ENCODE data around the gene KLHL3. TPM values are rescaled to one million over a fixed set of nuclear protein-coding genes. Genes with fewer than 3 reads are reported as not detected.

KLHL3 gene
- total and polyA plus RNA-seq, 11 donors = 8.3 to 77.6 (median 26.1) TPM

- intact Hi-C loops (cut with DNase I) = no loop called here
- no peak for TF ChIP-seq CTCF (IDR thresholded peaks at IDR 0.05)
- TF ChIP-seq POLR2A (IDR thresholded peaks at IDR 0.05) = no peak
- no peaks in the 10 kb centered on the region for H3K27me3 ChIP-seq
- 90 to 97% (median 96%) methylated on average over 6 of the region's 6 CpGs for WGBS, 4 donors
- H3K9me3 ChIP-seq = no peaks in the 10 kb centered on the region
- DNase-seq (no peak), ATAC-seq (no peak)
- H3K4me1 ChIP-seq = peaks cover 0 to 28% (median 14%) of the 10 kb centered on the region in 12 donors
- no peak overlapping the region for H3K4me3 ChIP-seq
- H3K36me3 ChIP-seq = no peaks in the 10 kb centered on the region
- H3K27ac ChIP-seq = no peak overlapping the region
These were observed 165.8 kb downstream of the KLHL3 start for GRCh38 chr5:137570070-137570469.

MicroRNAs within 50 kb of the gene (microRNA counts, 767-probe panel; counts per million panel counts)
- 71.6 to 1,023 counts per million in 2 donors for microRNA hsa-miR-874

Small RNA genes within 50 kb of the gene (microRNA-seq; reads per million reads assigned to microRNA genes)
- 1,331 to 4,063 (median 1,681) reads per million in 4 donors for gene MIR874

Other genes with a start within 250 kb of the KLHL3 start
- gene SPOCK1, start 236.8 kb downstream of the KLHL3 start, total RNA-seq = 10 to 100 TPM; 12.3 to 51.2 (median 21.7) TPM
- 10 to 100 TPM in 1 of 2 donors, 1 to 10 TPM in 1; 7.8 to 19.3 TPM for gene SPOCK1, start 236.8 kb downstream of the KLHL3 start, polyA plus RNA-seq
- 10 to 100 TPM in 7 of 9 donors, 1 to 10 TPM in 2; 4.0 to 21.0 (median 14.2) TPM for gene HNRNPA0, start 18.3 kb upstream of the KLHL3 start, total RNA-seq
- 10 to 100 TPM in 1 of 2 donors, 1 to 10 TPM in 1; 9.4 to 27.6 TPM for gene HNRNPA0, start 18.3 kb upstream of the KLHL3 start, polyA plus RNA-seq
- gene MYOT, start 131.8 kb upstream of the KLHL3 start, total RNA-seq = 100 to 1,000 TPM in 2 of 9 donors, 10 to 100 TPM in 6, 1 to 10 TPM in 1; 6.2 to 374 (median 27.7) TPM
- 100 to 1,000 TPM in 1 of 2 donors, 1 to 10 TPM in 1; 9.7 to 276 TPM for gene MYOT, start 131.8 kb upstream of the KLHL3 start, polyA plus RNA-seq
- 1 to 10 TPM in 1 of 9 donors, under 1 TPM in 7, not detected in 1; 0.37 to 1.1 (median 0.52) TPM for gene PKD2L2, start 153.4 kb upstream of the KLHL3 start, total RNA-seq
- gene PKD2L2, start 153.4 kb upstream of the KLHL3 start, polyA plus RNA-seq = under 1 TPM in 1 of 2 donors, not detected in 1; 0.08 TPM